WTC11 (cell line): ENCODE results near the gene CRADD. TPM values are rescaled to one million over a fixed set of nuclear protein-coding genes. Genes with fewer than 3 reads are reported as not detected.

Source experiments
- ATAC-seq: fragments of 200-7000 bp; cut with Tn5 transposase; 2 replicates; pipeline ENCODE4 v1.10.0; 2021; ENCODE audit warnings: mild to moderate bottlenecking, moderate library complexity
- CTCF ChIA-PET: fragments of 300-600 bp; sonication (Branson Sonifier 250); formaldehyde crosslinking; loops from one replicate; lab custom pipeline; 2021; ENCODE audit warnings: antibody characterized with exemption; lab: Charles Lee
- POLR2A ChIA-PET: fragments of 350-600 bp; sonication (Branson Sonifier 250); formaldehyde crosslinking; loops from one replicate; lab custom pipeline; 2021; ENCODE audit warnings: antibody characterized with exemption; lab: Charles Lee
- DNase-seq: peaks from one replicate; pipeline ENCODE4 v3.0.0; 2021; ENCODE audit warnings: low spot score
- H3K27ac Mint-ChIP-seq: 2 replicates; pipeline ENCODE4 v1.8.0; 2021; ENCODE audit warnings: mixed read lengths
- H3K27me3 Mint-ChIP-seq: 2 replicates; pipeline ENCODE4 v1.8.0; 2021; ENCODE audit warnings: low read depth, mild to moderate bottlenecking, moderate library complexity, mixed read lengths
- H3K36me3 Mint-ChIP-seq: 2 replicates; pipeline ENCODE4 v1.8.0; 2021; ENCODE audit warnings: mixed read lengths
- H3K4me1 Mint-ChIP-seq: 2 replicates; pipeline ENCODE4 v1.8.0; 2022; ENCODE audit warnings: mixed read lengths
- H3K4me3 Mint-ChIP-seq: 2 replicates; pipeline ENCODE4 v1.8.0; 2021; ENCODE audit warnings: mild to moderate bottlenecking, moderate library complexity, mixed read lengths
- H3K9me3 Mint-ChIP-seq: 2 replicates; pipeline ENCODE4 v1.8.0; 2021; ENCODE audit warnings: mixed read lengths
- ESRRA ChIP-seq: sonication (generic); formaldehyde crosslinking; IDR thresholded peaks from 2 replicates; pipeline ENCODE4 v1.8.1; 2022; ENCODE audit warnings: mild to moderate bottlenecking, missing genetic modification reagents, borderline replicate concordance
- FOXJ3 ChIP-seq: sonication (generic); formaldehyde crosslinking; IDR thresholded peaks from 2 replicates; pipeline ENCODE4 v1.9.0; 2021; ENCODE audit warnings: missing genetic modification reagents, mild to moderate bottlenecking, borderline replicate concordance
- FOXP1 ChIP-seq: sonication (generic); formaldehyde crosslinking; IDR thresholded peaks from 2 replicates; pipeline ENCODE4 v1.8.0; 2022; ENCODE audit warnings: missing genetic modification reagents, mild to moderate bottlenecking, moderate library complexity, borderline replicate concordance
- NFE2L1 ChIP-seq: sonication (generic); formaldehyde crosslinking; IDR thresholded peaks from 2 replicates; pipeline ENCODE4 v1.8.1; 2023; ENCODE audit warnings: missing genetic modification reagents
- ZNF121 ChIP-seq: sonication (generic); formaldehyde crosslinking; IDR thresholded peaks from 2 replicates; pipeline ENCODE4 v1.8.0; 2023; ENCODE audit warnings: missing genetic modification reagents
- ZNF263 ChIP-seq: sonication (generic); formaldehyde crosslinking; IDR thresholded peaks from 2 replicates; pipeline ENCODE4 v1.8.1; 2022; ENCODE audit warnings: low read depth, mild to moderate bottlenecking, moderate library complexity, missing genetic modification reagents
- ZNF317 ChIP-seq: sonication (generic); formaldehyde crosslinking; IDR thresholded peaks from 2 replicates; pipeline ENCODE4 v1.8.1; 2023; ENCODE audit warnings: low read depth, mild to moderate bottlenecking, moderate library complexity, missing genetic modification reagents, borderline replicate concordance
- ZNF396 ChIP-seq: fragments of 250-450 bp; sonication (Bioruptor Pico); IDR thresholded peaks from 2 replicates; pipeline ENCODE4 v1.8.0; 2021; ENCODE audit warnings: mild to moderate bottlenecking, moderate library complexity, borderline replicate concordance
- total RNA-seq: library from RNA; stranded (reverse); gene quantifications from 3 replicates; pipeline ENCODE4 v1.2.3, GENCODE V29; 2021
- TF ChIP-seq, protein P1 (sequence below): fragments of 250-450 bp; sonication (Bioruptor Pico); conservative IDR thresholded peaks from 2 replicates; pipeline ENCODE4 v1.9.0; 2021; ENCODE audit warnings: mild to moderate bottlenecking
- TF ChIP-seq, protein P2 (sequence below): sonication (generic); formaldehyde crosslinking; IDR thresholded peaks from 2 replicates; pipeline ENCODE4 v1.8.1; 2023; ENCODE audit warnings: mild to moderate bottlenecking, missing genetic modification reagents
- TF ChIP-seq, protein P3 (sequence below): sonication (generic); formaldehyde crosslinking; IDR thresholded peaks from 2 replicates; pipeline ENCODE4 v1.8.0; 2023; ENCODE audit warnings: missing genetic modification reagents, mild to moderate bottlenecking, borderline replicate concordance
- TF ChIP-seq, protein P4 (sequence below): fragments of 250-450 bp; sonication (Bioruptor Pico); IDR thresholded peaks from 2 replicates; pipeline ENCODE4 v1.9.0; 2021; ENCODE audit warnings: mild to moderate bottlenecking, borderline replicate concordance
- TF ChIP-seq, protein P5 (sequence below): sonication (generic); formaldehyde crosslinking; conservative IDR thresholded peaks from 2 replicates; pipeline ENCODE4 v1.8.1; 2022; ENCODE audit warnings: mild to moderate bottlenecking, missing genetic modification reagents
- TF ChIP-seq, protein P6 (sequence below): sonication (generic); formaldehyde crosslinking; IDR thresholded peaks from 2 replicates; pipeline ENCODE4 v1.8.1; 2023; ENCODE audit warnings: mild to moderate bottlenecking, missing genetic modification reagents, moderate library complexity
- TF ChIP-seq, protein P7 (sequence below): fragments of 250-450 bp; sonication (Bioruptor Pico); IDR thresholded peaks from 2 replicates; pipeline ENCODE4 v2.1.2; 2022; ENCODE audit warnings: mild to moderate bottlenecking, moderate library complexity
- TF ChIP-seq, protein P8 (sequence below): sonication (generic); formaldehyde crosslinking; IDR thresholded peaks from 2 replicates; pipeline ENCODE4 v1.8.1; 2023; ENCODE audit warnings: mild to moderate bottlenecking, missing genetic modification reagents

CRADD gene
- total RNA-seq, 1 experiment from 2014 or later, result 11.6 TPM

DNA sequence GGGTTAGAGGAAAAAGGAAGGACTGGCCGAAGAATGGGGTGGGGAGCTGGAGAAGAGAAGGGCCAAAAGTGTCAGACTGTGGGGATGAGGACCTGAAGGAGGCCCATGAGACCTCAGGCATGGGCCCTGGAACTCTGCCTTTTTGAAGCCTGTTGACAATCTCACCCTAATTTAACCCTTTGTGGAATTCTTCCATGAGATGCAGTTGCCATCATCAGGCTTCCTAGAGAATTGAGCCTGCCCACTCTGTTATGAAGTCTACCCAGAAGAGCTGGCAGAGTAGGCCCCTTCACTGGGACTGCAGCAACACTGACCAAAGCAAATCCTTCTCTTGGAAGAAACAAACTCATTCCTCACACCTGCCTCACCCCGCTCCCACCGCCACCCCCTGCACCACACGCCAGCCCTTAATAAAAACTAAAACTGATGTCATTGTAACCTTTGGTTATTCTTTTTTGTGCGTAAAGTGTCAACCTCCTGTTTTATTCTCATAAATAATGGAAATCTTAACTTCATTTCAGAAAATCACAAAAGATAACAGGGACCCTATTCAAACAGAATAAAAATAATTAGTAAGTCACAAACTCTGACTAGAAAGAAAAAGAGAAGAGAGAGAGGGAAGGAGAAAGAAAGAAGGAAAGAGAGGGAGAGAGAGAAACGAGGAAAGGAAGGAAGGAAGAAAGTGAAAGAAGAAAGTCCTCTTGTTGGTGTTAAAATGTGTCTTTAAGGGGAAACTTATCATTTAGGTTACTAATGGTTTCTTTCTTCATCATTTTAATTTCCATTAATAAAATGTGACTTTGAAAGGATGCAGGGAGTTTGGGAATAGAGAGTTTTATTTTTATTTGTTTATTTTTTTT, 61.3 kb downstream of the CRADD start (continued):
- TF ChIP-seq, protein P1, sequence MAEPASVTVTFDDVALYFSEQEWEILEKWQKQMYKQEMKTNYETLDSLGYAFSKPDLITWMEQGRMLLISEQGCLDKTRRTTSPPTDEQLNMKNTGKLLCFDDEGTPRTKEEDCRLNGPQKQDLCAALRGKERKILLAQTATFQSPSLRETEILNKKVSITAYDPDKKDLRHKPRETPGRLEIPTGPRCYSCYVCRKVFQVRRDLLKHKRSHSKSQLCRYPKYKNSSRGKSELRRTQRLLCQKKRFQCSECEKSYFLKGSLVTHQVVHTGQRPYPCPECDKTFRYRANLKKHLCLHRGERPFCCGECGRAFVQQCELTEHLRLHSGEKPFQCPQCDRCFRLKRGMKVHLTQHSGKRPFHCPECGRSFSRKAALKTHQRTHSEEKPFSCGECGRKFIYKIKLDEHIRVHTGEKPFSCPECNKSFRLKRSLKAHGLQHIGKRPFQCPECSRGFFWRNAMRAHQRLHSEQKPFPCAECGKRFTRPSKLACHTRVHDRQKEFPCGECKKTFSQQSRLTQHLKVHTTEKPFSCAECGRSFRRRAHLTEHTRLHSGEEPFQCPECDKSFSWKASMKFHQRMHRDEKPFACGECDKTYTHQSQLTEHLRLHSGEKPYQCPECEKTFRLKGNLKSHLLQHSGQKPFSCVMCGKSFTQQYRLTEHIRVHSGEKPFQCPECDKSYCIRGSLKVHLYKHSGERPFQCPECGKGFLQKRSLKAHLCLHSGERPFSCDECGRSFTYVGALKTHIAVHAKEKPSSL (CRISPR knock-in tag), result no peak
- TF ChIP-seq ESRRA (CRISPR knock-in tag), result no peak
- TF ChIP-seq, protein P2, sequence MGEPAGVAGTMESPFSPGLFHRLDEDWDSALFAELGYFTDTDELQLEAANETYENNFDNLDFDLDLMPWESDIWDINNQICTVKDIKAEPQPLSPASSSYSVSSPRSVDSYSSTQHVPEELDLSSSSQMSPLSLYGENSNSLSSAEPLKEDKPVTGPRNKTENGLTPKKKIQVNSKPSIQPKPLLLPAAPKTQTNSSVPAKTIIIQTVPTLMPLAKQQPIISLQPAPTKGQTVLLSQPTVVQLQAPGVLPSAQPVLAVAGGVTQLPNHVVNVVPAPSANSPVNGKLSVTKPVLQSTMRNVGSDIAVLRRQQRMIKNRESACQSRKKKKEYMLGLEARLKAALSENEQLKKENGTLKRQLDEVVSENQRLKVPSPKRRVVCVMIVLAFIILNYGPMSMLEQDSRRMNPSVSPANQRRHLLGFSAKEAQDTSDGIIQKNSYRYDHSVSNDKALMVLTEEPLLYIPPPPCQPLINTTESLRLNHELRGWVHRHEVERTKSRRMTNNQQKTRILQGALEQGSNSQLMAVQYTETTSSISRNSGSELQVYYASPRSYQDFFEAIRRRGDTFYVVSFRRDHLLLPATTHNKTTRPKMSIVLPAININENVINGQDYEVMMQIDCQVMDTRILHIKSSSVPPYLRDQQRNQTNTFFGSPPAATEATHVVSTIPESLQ (CRISPR knock-in tag), result no peak
- TF ChIP-seq, protein P3, sequence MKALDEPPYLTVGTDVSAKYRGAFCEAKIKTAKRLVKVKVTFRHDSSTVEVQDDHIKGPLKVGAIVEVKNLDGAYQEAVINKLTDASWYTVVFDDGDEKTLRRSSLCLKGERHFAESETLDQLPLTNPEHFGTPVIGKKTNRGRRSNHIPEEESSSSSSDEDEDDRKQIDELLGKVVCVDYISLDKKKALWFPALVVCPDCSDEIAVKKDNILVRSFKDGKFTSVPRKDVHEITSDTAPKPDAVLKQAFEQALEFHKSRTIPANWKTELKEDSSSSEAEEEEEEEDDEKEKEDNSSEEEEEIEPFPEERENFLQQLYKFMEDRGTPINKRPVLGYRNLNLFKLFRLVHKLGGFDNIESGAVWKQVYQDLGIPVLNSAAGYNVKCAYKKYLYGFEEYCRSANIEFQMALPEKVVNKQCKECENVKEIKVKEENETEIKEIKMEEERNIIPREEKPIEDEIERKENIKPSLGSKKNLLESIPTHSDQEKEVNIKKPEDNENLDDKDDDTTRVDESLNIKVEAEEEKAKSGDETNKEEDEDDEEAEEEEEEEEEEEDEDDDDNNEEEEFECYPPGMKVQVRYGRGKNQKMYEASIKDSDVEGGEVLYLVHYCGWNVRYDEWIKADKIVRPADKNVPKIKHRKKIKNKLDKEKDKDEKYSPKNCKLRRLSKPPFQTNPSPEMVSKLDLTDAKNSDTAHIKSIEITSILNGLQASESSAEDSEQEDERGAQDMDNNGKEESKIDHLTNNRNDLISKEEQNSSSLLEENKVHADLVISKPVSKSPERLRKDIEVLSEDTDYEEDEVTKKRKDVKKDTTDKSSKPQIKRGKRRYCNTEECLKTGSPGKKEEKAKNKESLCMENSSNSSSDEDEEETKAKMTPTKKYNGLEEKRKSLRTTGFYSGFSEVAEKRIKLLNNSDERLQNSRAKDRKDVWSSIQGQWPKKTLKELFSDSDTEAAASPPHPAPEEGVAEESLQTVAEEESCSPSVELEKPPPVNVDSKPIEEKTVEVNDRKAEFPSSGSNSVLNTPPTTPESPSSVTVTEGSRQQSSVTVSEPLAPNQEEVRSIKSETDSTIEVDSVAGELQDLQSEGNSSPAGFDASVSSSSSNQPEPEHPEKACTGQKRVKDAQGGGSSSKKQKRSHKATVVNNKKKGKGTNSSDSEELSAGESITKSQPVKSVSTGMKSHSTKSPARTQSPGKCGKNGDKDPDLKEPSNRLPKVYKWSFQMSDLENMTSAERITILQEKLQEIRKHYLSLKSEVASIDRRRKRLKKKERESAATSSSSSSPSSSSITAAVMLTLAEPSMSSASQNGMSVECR (CRISPR knock-in tag), result no peak
- TF ChIP-seq, protein P4, sequence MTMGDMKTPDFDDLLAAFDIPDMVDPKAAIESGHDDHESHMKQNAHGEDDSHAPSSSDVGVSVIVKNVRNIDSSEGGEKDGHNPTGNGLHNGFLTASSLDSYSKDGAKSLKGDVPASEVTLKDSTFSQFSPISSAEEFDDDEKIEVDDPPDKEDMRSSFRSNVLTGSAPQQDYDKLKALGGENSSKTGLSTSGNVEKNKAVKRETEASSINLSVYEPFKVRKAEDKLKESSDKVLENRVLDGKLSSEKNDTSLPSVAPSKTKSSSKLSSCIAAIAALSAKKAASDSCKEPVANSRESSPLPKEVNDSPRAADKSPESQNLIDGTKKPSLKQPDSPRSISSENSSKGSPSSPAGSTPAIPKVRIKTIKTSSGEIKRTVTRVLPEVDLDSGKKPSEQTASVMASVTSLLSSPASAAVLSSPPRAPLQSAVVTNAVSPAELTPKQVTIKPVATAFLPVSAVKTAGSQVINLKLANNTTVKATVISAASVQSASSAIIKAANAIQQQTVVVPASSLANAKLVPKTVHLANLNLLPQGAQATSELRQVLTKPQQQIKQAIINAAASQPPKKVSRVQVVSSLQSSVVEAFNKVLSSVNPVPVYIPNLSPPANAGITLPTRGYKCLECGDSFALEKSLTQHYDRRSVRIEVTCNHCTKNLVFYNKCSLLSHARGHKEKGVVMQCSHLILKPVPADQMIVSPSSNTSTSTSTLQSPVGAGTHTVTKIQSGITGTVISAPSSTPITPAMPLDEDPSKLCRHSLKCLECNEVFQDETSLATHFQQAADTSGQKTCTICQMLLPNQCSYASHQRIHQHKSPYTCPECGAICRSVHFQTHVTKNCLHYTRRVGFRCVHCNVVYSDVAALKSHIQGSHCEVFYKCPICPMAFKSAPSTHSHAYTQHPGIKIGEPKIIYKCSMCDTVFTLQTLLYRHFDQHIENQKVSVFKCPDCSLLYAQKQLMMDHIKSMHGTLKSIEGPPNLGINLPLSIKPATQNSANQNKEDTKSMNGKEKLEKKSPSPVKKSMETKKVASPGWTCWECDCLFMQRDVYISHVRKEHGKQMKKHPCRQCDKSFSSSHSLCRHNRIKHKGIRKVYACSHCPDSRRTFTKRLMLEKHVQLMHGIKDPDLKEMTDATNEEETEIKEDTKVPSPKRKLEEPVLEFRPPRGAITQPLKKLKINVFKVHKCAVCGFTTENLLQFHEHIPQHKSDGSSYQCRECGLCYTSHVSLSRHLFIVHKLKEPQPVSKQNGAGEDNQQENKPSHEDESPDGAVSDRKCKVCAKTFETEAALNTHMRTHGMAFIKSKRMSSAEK, result no peak

DNA sequence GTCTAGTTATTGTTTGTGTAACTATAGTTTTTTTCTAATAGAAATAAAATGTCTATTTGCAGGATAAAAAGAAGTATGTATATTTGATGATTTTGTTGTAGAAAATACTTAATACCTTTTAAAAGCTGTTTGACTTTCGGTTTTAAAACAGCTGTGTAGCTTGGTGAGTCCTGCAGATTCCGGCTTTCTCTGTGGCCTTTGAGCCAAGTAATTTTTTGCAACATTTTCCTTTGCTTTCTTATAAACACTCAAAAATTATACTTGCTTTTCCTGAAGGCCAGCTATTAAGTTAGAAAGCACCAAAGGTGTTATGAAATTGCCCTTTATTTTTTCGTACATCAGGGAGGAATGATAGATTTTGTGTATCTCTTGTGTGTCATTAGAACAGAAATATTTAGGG, 63.6 kb downstream of the CRADD start:
- ChIA-PET CTCF (interaction anchor here (1.1 to 2.0 kb wide), 3 partner anchors 29 to 361 kb away, joined by 3 to 19 read pairs (median 4); no protein-coding TSS in a partner anchor), POLR2A (interaction anchor here (1.8 to 2.6 kb wide), 2 partner anchors 64 to 171 kb away, joined by 8 to 10 read pairs; partner anchors contain the start of gene CRADD)
- H3K36me3 Mint-ChIP-seq, result no peaks in the 10 kb centered on the region
- H3K4me1 Mint-ChIP-seq, result peaks cover 59% of the 10 kb centered on the region
- no peaks in the 10 kb centered on the region for H3K9me3 Mint-ChIP-seq
- ATAC-seq (no peak), DNase-seq (no peak)
- H3K27me3 Mint-ChIP-seq, result no peaks in the 10 kb centered on the region
- peak overlapping the region; percentile 66 for H3K4me3 Mint-ChIP-seq
- TF ChIP-seq, protein P5, sequence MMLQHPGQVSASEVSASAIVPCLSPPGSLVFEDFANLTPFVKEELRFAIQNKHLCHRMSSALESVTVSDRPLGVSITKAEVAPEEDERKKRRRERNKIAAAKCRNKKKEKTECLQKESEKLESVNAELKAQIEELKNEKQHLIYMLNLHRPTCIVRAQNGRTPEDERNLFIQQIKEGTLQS (CRISPR knock-in tag), result no peak
- TF ChIP-seq ZNF396 (CRISPR knock-in tag) (no peak), ZNF263 (CRISPR knock-in tag) (no peak), FOXJ3 (CRISPR knock-in tag) (no peak), NFE2L1 (CRISPR knock-in tag) (no peak), ZNF121 (CRISPR knock-in tag) (no peak), ZNF317 (no peak), FOXP1 (CRISPR knock-in tag) (no peak)
- TF ChIP-seq, protein P6, sequence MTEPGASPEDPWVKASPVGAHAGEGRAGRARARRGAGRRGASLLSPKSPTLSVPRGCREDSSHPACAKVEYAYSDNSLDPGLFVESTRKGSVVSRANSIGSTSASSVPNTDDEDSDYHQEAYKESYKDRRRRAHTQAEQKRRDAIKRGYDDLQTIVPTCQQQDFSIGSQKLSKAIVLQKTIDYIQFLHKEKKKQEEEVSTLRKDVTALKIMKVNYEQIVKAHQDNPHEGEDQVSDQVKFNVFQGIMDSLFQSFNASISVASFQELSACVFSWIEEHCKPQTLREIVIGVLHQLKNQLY, result no peak
- TF ChIP-seq, protein P7, sequence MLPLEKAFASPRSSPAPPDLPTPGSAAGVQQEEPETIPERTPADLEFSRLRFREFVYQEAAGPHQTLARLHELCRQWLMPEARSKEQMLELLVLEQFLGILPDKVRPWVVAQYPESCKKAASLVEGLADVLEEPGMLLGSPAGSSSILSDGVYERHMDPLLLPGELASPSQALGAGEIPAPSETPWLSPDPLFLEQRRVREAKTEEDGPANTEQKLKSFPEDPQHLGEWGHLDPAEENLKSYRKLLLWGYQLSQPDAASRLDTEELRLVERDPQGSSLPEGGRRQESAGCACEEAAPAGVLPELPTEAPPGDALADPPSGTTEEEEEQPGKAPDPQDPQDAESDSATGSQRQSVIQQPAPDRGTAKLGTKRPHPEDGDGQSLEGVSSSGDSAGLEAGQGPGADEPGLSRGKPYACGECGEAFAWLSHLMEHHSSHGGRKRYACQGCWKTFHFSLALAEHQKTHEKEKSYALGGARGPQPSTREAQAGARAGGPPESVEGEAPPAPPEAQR (CRISPR knock-in tag), result no peak
- TF ChIP-seq, protein P8, sequence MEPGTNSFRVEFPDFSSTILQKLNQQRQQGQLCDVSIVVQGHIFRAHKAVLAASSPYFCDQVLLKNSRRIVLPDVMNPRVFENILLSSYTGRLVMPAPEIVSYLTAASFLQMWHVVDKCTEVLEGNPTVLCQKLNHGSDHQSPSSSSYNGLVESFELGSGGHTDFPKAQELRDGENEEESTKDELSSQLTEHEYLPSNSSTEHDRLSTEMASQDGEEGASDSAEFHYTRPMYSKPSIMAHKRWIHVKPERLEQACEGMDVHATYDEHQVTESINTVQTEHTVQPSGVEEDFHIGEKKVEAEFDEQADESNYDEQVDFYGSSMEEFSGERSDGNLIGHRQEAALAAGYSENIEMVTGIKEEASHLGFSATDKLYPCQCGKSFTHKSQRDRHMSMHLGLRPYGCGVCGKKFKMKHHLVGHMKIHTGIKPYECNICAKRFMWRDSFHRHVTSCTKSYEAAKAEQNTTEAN (CRISPR knock-in tag), result no peak
- H3K27ac Mint-ChIP-seq, result peak overlapping the region; percentile 99
